IMR-90 (cell line): Measurements from ENCODE around the gene RAB27B. TPM values are rescaled to one million over a fixed set of nuclear protein-coding genes. Genes with fewer than 3 reads are reported as not detected.

Experiments
- ATAC-seq: fragments of 200-7000 bp; cut with Tn5 transposase; 2 replicates; pipeline ENCODE4 v1.9.1; 2020; ENCODE audit warnings: low read depth, mild to moderate bottlenecking, moderate library complexity
- BruUV-seq: library from RNA; stranded (reverse); fragments of 400-500 nt; replicated peaks from 2 replicates; lab custom pipeline; 2021; lab: Mats Ljungman, UMichigan
- CTCF ChIA-PET: fragments of 300-600 bp; formaldehyde crosslinking; extraction: SDS; loops from one replicate; lab custom pipeline; 2021; ENCODE audit warnings: antibody characterized with exemption; lab: Yijun Ruan, JAX
- POLR2A ChIA-PET: fragments of 300-600 bp; sonication (Branson Sonifier 250); formaldehyde crosslinking; loops from one replicate; lab custom pipeline; 2022; ENCODE audit warnings: antibody characterized with exemption; ENCODE audit not compliant: unreplicated experiment; lab: Charles Lee
- DNase-seq: peaks from one replicate; pipeline ENCODE4 v3.0.0; 2013
- H2AFZ ChIP-seq: replicated peaks from 2 replicates; pipeline ENCODE3; 2013; ENCODE audit warnings: low read length, mild to moderate bottlenecking; ENCODE audit not compliant: poor library complexity
- H2AK5ac ChIP-seq: 2 replicates; pipeline ENCODE4 v1.6.1; 2013; ENCODE audit warnings: low read depth, low read length, inconsistent platforms
- H2AK9ac ChIP-seq: replicated peaks from 2 replicates; pipeline ENCODE3; 2013; ENCODE audit warnings: mild to moderate bottlenecking, low read depth, low read length, moderate library complexity; ENCODE audit not compliant: poor library complexity
- H2BK120ac ChIP-seq: 2 replicates; pipeline ENCODE4 v1.6.1; 2013; ENCODE audit warnings: low read depth, low read length, inconsistent platforms
- H2BK15ac ChIP-seq: 3 replicates; pipeline ENCODE4 v1.6.1; 2013; ENCODE audit warnings: low read depth, low read length, inconsistent platforms
- H2BK20ac ChIP-seq: 2 replicates; pipeline ENCODE4 v1.6.1; 2013; ENCODE audit warnings: low read depth, mild to moderate bottlenecking, inconsistent platforms, low read length, moderate library complexity
- H2BK5ac ChIP-seq: 2 replicates; pipeline ENCODE4 v1.6.1; 2013; ENCODE audit warnings: mild to moderate bottlenecking, low read depth, low read length, inconsistent platforms; ENCODE audit not compliant: poor library complexity, severe bottlenecking
- H3K14ac ChIP-seq: replicated peaks from 2 replicates; pipeline ENCODE4 v1.6.1; 2013; ENCODE audit warnings: low read depth, low read length, inconsistent platforms
- H3K18ac ChIP-seq: 2 replicates; pipeline ENCODE4 v1.6.1; 2013; ENCODE audit warnings: low read depth, low read length, control low read depth
- H3K23ac ChIP-seq: 2 replicates; pipeline ENCODE4 v1.6.1; 2013; ENCODE audit warnings: low read depth, low read length, inconsistent platforms
- H3K27ac ChIP-seq: 2 replicates; pipeline ENCODE4 v1.5.1; 2013; ENCODE audit warnings: mild to moderate bottlenecking, control low read depth, low read length; ENCODE audit not compliant: insufficient read depth
- H3K27me3 ChIP-seq: 2 replicates; pipeline ENCODE4 v1.6.1; 2013; ENCODE audit warnings: low read length; ENCODE audit not compliant: control insufficient read depth, insufficient read depth
- H3K36me3 ChIP-seq: 2 replicates; pipeline ENCODE4 v1.6.1; 2013; ENCODE audit warnings: low read length, mixed read lengths; ENCODE audit not compliant: control insufficient read depth, insufficient read depth
- H3K4ac ChIP-seq: 2 replicates; pipeline ENCODE4 v1.6.1; 2013; ENCODE audit warnings: low read depth, low read length, inconsistent platforms
- H3K4me1 ChIP-seq: 2 replicates; pipeline ENCODE4 v1.6.1; 2013; ENCODE audit warnings: low read length, mixed read lengths; ENCODE audit not compliant: control insufficient read depth, insufficient read depth
- H3K4me2 ChIP-seq: 2 replicates; pipeline ENCODE4 v1.6.1; 2013; ENCODE audit warnings: low read depth, mild to moderate bottlenecking, control low read depth, low read length, moderate library complexity
- H3K4me3 ChIP-seq: 2 replicates; pipeline ENCODE4 v1.5.1; 2013; ENCODE audit warnings: low read depth, mild to moderate bottlenecking, control low read depth, low read length, moderate library complexity; ENCODE audit not compliant: insufficient read depth
- H3K56ac ChIP-seq: 2 replicates; pipeline ENCODE4 v1.6.1; 2013; ENCODE audit warnings: low read length, inconsistent platforms; ENCODE audit not compliant: insufficient read depth; ENCODE audit errors: extremely low read depth
- H3K79me1 ChIP-seq, 2 experiments: 2 replicates each; pipeline ENCODE4 v1.6.1; 2013; ENCODE audit warnings: low read length in 2 of 2, inconsistent platforms in 1 of 2, low read depth in 1 of 2
- H3K9ac ChIP-seq: 2 replicates; pipeline ENCODE4 v1.6.1; 2013; ENCODE audit warnings: low read depth, low read length, control low read depth
- H3K9me1 ChIP-seq: 2 replicates; pipeline ENCODE4 v1.6.1; 2013; ENCODE audit warnings: low read length, inconsistent platforms; ENCODE audit not compliant: insufficient read depth
- H3K9me3 ChIP-seq: 2 replicates; pipeline ENCODE4 v1.6.1; 2013; ENCODE audit warnings: low read length; ENCODE audit not compliant: control insufficient read depth, insufficient read depth
- H4K20me1 ChIP-seq: 2 replicates; pipeline ENCODE4 v1.6.1; 2013; ENCODE audit warnings: low read length, inconsistent platforms; ENCODE audit not compliant: insufficient read depth
- H4K5ac ChIP-seq: 2 replicates; pipeline ENCODE4 v1.6.1; 2013; ENCODE audit warnings: mild to moderate bottlenecking, low read depth, low read length, control low read depth
- H4K8ac ChIP-seq, 2 experiments: 2 replicates each; pipeline ENCODE4 v1.6.1; 2013; ENCODE audit warnings: low read depth in 2 of 2, low read length in 2 of 2, control low read depth in 1 of 2, inconsistent platforms in 1 of 2
- H4K91ac ChIP-seq: 2 replicates; pipeline ENCODE4 v1.6.1; 2013; ENCODE audit warnings: low read depth, low read length, inconsistent platforms; ENCODE audit not compliant: insufficient read depth
- BHLHE40 ChIP-seq: fragments of 150-350 bp; IDR thresholded peaks from 2 replicates; pipeline ENCODE4 v1.6.1; 2016; ENCODE audit warnings: mild to moderate bottlenecking, low read depth, low read length
- CEBPB ChIP-seq: IDR thresholded peaks from 2 replicates; pipeline ENCODE4 v1.6.1; 2012; ENCODE audit warnings: low read depth, low read length, improper control_type of control experiment
- CHD1 ChIP-seq: IDR thresholded peaks from 2 replicates; pipeline ENCODE4 v1.6.1; 2012; ENCODE audit warnings: low read depth, low read length, improper control_type of control experiment
- FOS ChIP-seq: fragments of 150-350 bp; IDR thresholded peaks from 2 replicates; pipeline ENCODE4 v1.6.1; 2016; ENCODE audit warnings: low read depth, low read length
- NFE2L2 ChIP-seq: fragments of 150-350 bp; IDR thresholded peaks from 2 replicates; pipeline ENCODE4 v1.6.1; 2016; ENCODE audit warnings: low read depth, mild to moderate bottlenecking, low read length
- RCOR1 ChIP-seq: IDR thresholded peaks from 2 replicates; pipeline ENCODE4 v1.6.1; 2012; ENCODE audit warnings: mild to moderate bottlenecking, low read length, improper control_type of control experiment; ENCODE audit not compliant: insufficient replicate concordance
- RFX5 ChIP-seq: IDR thresholded peaks from 2 replicates; pipeline ENCODE4 v1.8.0; 2012; ENCODE audit warnings: low read depth, mild to moderate bottlenecking, low read length, moderate library complexity
- SMC3 ChIP-seq: fragments of 150-350 bp; IDR thresholded peaks from 2 replicates; pipeline ENCODE4 v1.6.1; 2016; ENCODE audit warnings: low read depth, mild to moderate bottlenecking, antibody characterized with exemption, low read length, moderate library complexity
- WGBS, 2 experiments: methylation state at CpG; one replicate each; pipeline versions ENCODE4 v1.1.5 to v1.1.7; 2013; ENCODE audit warnings: missing lambda C conversion rate in 2 of 2; ENCODE audit not compliant: insufficient read length in 1 of 2; ENCODE audit errors: extremely low coverage in 2 of 2; 5-methylcytosine and 5-hydroxymethylcytosine counted together
- dilution Hi-C: fragments of 300-500 bp; cut with HindIII; formaldehyde crosslinking; loops from one replicate; pipeline ENCODE4 v1.14.3; 2018; ENCODE audit warnings: low sequenced_read_pairs; ENCODE audit not compliant: unreplicated experiment
- in situ Hi-C: fragments of 300-500 bp; cut with MboI; formaldehyde crosslinking; loops from 3 replicates; pipeline ENCODE4 v1.14.3; 2019; ENCODE audit warnings: low sequenced_read_pairs, inconsistent platforms, mixed read lengths
- intact Hi-C: fragments of 100-400 bp; cut with micrococcal nuclease; formaldehyde crosslinking; loops from 2 replicates; pipeline ENCODE4 v1.10.0; 2022
- polyA plus RNA-seq, 3 experiments: library from polyadenylated mRNA; depleted of rRNA; stranded (reverse); fragments of >200 nt; gene quantifications; 2 replicates each; pipeline ENCODE4 v1.2.3, GENCODE V29; 2012; ENCODE audit warnings: low replicate concordance in 1 of 3
- total RNA-seq: library from RNA; depleted of rRNA; stranded (reverse); fragments of >200 nt; gene quantifications from 2 replicates; pipeline ENCODE4 v1.2.3, GENCODE V29; 2012
- TF ChIP-seq, protein P1 (sequence below): fragments of 150-350 bp; IDR thresholded peaks from 2 replicates; pipeline ENCODE4 v1.6.1; 2017; ENCODE audit warnings: mild to moderate bottlenecking, antibody characterized with exemption, low read length, low read depth

Gene RAB27B
- total and polyA plus RNA-seq, 2 of the 4 experiments (the other 2 are of a cell fraction) = 0.24 to 1.3 TPM

- Histone ChIP-seq H3K9me1 (no peaks in the 10 kb centered on the region), H2BK5ac (no peak overlapping the region), H4K8ac (no peak overlapping the region), H3K23ac (no peak overlapping the region), H4K91ac (no peak overlapping the region), H3K36me3 (no peaks in the 10 kb centered on the region), H3K9me3 (no peaks in the 10 kb centered on the region), H4K5ac (no peak overlapping the region), H2AK9ac (no peak overlapping the region), H2AFZ (no peak overlapping the region), H3K79me1 (no peaks in the 10 kb centered on the region), H3K14ac (no peak overlapping the region), H3K9ac (no peak overlapping the region), H3K56ac (no peak overlapping the region), H3K27ac (no peak overlapping the region), H3K4ac (no peak overlapping the region), H3K4me2 (no peak overlapping the region), H3K18ac (no peak overlapping the region), H2AK5ac (no peak overlapping the region), H3K27me3 (no peaks in the 10 kb centered on the region), H4K20me1 (no peaks in the 10 kb centered on the region), H2BK120ac (no peak overlapping the region), H3K4me3 (no peak overlapping the region), H2BK15ac (no peak overlapping the region), H2BK20ac (no peak overlapping the region), H3K4me1 (no peaks in the 10 kb centered on the region)
- WGBS, 2 experiments = no CpG with 5 or more reads among the region's 1 CpG
- CTCF ChIA-PET = interaction anchor here (0.6 kb wide), 1 partner anchor 102 kb away, joined by 5 read pairs; no protein-coding TSS in a partner anchor
- TF ChIP-seq, protein P1, sequence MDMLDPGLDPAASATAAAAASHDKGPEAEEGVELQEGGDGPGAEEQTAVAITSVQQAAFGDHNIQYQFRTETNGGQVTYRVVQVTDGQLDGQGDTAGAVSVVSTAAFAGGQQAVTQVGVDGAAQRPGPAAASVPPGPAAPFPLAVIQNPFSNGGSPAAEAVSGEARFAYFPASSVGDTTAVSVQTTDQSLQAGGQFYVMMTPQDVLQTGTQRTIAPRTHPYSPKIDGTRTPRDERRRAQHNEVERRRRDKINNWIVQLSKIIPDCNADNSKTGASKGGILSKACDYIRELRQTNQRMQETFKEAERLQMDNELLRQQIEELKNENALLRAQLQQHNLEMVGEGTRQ = no peak
- TF ChIP-seq NFE2L2 = no peak
- TF ChIP-seq RCOR1 = no peak
- TF ChIP-seq FOS = no peak
- TF ChIP-seq CHD1 = no peak
- TF ChIP-seq CEBPB = no peak
- no peak for TF ChIP-seq BHLHE40
- no peak for TF ChIP-seq SMC3
- no peak for TF ChIP-seq RFX5
- in situ Hi-C loops (no loop called here), dilution Hi-C loops (no loop called here), intact Hi-C loops (no loop called here)
- POLR2A ChIA-PET = interaction anchor here (0.5 to 0.7 kb wide), 3 partner anchors 13 to 687 kb away, joined by 5 to 8 read pairs (median 5); no protein-coding TSS in a partner anchor
- no peak for DNase-seq
- BruUV-seq = no TSS peak
- 0 out of 2 replicates have a peak, but pooled peaks have one; percentile 27 for ATAC-seq
These were observed 44.4 kb downstream of the RAB27B start for GRCh38 chr18:54872681-54873080.
